GM23248 (cell line): ENCODE data around the gene PGM2L1. TPM values are rescaled to one million over a fixed set of nuclear protein-coding genes. Genes with fewer than 3 reads are reported as not detected.

Source experiments
- DNase-seq: peaks from one replicate; pipeline ENCODE4 v3.0.0-alpha.2; 2015
- H2AFZ ChIP-seq: fragments of 200-600 bp; sonication (generic); 2 replicates; pipeline ENCODE4 v1.6.1; 2016; ENCODE audit warnings: antibody characterized with exemption
- H3F3A ChIP-seq: fragments of 200-600 bp; sonication (generic); 2 replicates; pipeline ENCODE4 v1.6.1; 2016; ENCODE audit warnings: mild to moderate bottlenecking, antibody characterized with exemption, mixed run types; ENCODE audit not compliant: insufficient read depth
- H3K27ac ChIP-seq: fragments of 200-600 bp; sonication (generic); 2 replicates; pipeline ENCODE4 v1.5.1; 2016; ENCODE audit warnings: mild to moderate bottlenecking
- H3K27me3 ChIP-seq: fragments of 200-600 bp; sonication (generic); replicated peaks from 2 replicates; pipeline ENCODE4 v1.6.1; 2016; ENCODE audit warnings: mild to moderate bottlenecking; ENCODE audit not compliant: insufficient read depth
- H3K36me3 ChIP-seq: fragments of 200-600 bp; sonication (generic); 2 replicates; pipeline ENCODE4 v1.6.1; 2016; ENCODE audit warnings: low read depth, mild to moderate bottlenecking
- H3K4me1 ChIP-seq: fragments of 200-600 bp; sonication (generic); 2 replicates; pipeline ENCODE4 v1.6.1; 2016; ENCODE audit warnings: mild to moderate bottlenecking; ENCODE audit not compliant: insufficient read depth
- H3K4me2 ChIP-seq: fragments of 200-600 bp; sonication (generic); one replicate; pipeline ENCODE4 v1.6.1; 2016; ENCODE audit warnings: mild to moderate bottlenecking; ENCODE audit not compliant: unreplicated experiment
- H3K4me3 ChIP-seq: fragments of 200-600 bp; sonication (generic); 2 replicates; pipeline ENCODE4 v1.5.1; 2016; ENCODE audit warnings: mild to moderate bottlenecking
- H3K79me2 ChIP-seq: fragments of 200-600 bp; sonication (generic); 2 replicates; pipeline ENCODE4 v1.6.1; 2016; ENCODE audit warnings: mild to moderate bottlenecking; ENCODE audit not compliant: insufficient read depth
- H3K9ac ChIP-seq: fragments of 200-600 bp; sonication (generic); 2 replicates; pipeline ENCODE4 v1.6.1; 2016; ENCODE audit warnings: mild to moderate bottlenecking
- H3K9me2 ChIP-seq: fragments of 200-600 bp; sonication (generic); 2 replicates; pipeline ENCODE4 v1.6.1; 2016; ENCODE audit warnings: mixed run types, mild to moderate bottlenecking, moderate library complexity; ENCODE audit not compliant: insufficient read depth
- H3K9me3 ChIP-seq: fragments of 200-600 bp; sonication (generic); one replicate; pipeline ENCODE4 v1.6.1; 2017; ENCODE audit warnings: low read depth
- H4K20me1 ChIP-seq: fragments of 200-600 bp; sonication (generic); 2 replicates; pipeline ENCODE4 v1.6.0; 2016; ENCODE audit not compliant: insufficient read depth
- EZH2 ChIP-seq: fragments of 200-600 bp; sonication (generic); IDR thresholded peaks from 2 replicates; pipeline ENCODE4 v1.6.1; 2018; ENCODE audit warnings: antibody characterized with exemption, mild to moderate bottlenecking; ENCODE audit not compliant: insufficient read depth, poor library complexity, severe bottlenecking
- EZH2phosphoT487 ChIP-seq: fragments of 200-600 bp; sonication (generic); IDR thresholded peaks from 2 replicates; pipeline ENCODE4 v1.6.1; 2018; ENCODE audit warnings: antibody characterized with exemption, moderate library complexity, mild to moderate bottlenecking, low read depth; ENCODE audit not compliant: insufficient read depth
- WGBS, 2 experiments: methylation state at CpG; one replicate each; pipeline ENCODE4 v1.1.6; 2015 to 2017; ENCODE audit warnings: low lambda C conversion rate in 2 of 2, low coverage in 1 of 2; ENCODE audit errors: missing lambda C conversion rate in 2 of 2; 5-methylcytosine and 5-hydroxymethylcytosine counted together
- in situ Hi-C: fragments of 300-500 bp; cut with MboI; formaldehyde crosslinking; loops from 2 replicates; pipeline ENCODE4 v1.15.0; 2020
- polyA plus RNA-seq: library from polyadenylated mRNA; unstranded; fragments of >200 nt; fragmentation: Nextera tagmentation; extraction: Ambion mirVana; gene quantifications from 2 replicates; pipeline ENCODE4 v1.2.1, GENCODE V29; 2016
- total RNA-seq: library from RNA; depleted of rRNA; stranded (reverse); fragments of >200 nt; shearing (Covaris generic); gene quantifications from 2 replicates; pipeline ENCODE4 v1.2.3, GENCODE V29; 2014

Gene PGM2L1
- total and polyA plus RNA-seq, 2 experiments from 2014 or later = 4.7 to 5.2 TPM

DNA sequence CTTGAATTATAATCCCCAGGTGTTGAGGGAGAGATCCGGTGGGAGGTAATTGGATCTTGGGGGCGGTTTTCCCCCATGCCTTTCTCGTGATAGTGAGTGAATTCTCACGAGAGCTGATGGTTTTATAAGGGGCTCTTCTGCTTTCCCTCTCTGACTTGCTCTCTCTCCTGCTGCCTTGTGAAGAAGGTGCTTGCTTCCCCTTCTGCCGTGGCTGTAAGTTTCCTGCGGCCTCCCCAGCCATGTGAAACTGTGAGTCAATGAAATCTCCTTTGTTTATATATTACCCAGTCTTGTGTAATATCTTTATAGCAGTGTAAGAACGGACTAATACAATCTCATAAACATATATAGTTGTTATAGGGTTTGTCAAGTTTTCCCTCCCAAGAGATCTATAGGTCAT, 36.3 kb upstream of the PGM2L1 start:
- Histone ChIP-seq H3K9me2 (no peaks in the 10 kb centered on the region), H3K79me2 (no peaks in the 10 kb centered on the region), H4K20me1 (no peaks in the 10 kb centered on the region), H3F3A (no peaks in the 10 kb centered on the region), H3K9ac (no peak overlapping the region), H3K27me3 (no peaks in the 10 kb centered on the region), H3K4me3 (no peak overlapping the region), H3K27ac (no peak overlapping the region), H2AFZ (no peak overlapping the region), H3K4me1 (no peaks in the 10 kb centered on the region), H3K36me3 (no peaks in the 10 kb centered on the region), H3K4me2 (no peak overlapping the region), H3K9me3 (no peaks in the 10 kb centered on the region)
- TF ChIP-seq EZH2 (no peak), EZH2phosphoT487 (no peak)
- in situ Hi-C loops = loop anchor here (10.0 kb wide), 1 partner anchor 50 kb away; no protein-coding TSS in a partner anchor
- WGBS, 2 experiments = 40 to 42% methylated on average over 7 of the region's 7 CpGs
- DNase-seq = no peak

GRCh38 chr11:74429205-74429604, 31.0 kb upstream of the PGM2L1 start:
- Histone ChIP-seq H3K9ac (no peak overlapping the region), H3K27ac (no peak overlapping the region), H3K79me2 (no peaks in the 10 kb centered on the region), H3K9me3 (no peaks in the 10 kb centered on the region), H3K9me2 (no peaks in the 10 kb centered on the region), H2AFZ (peak overlapping the region; percentile 42; the same call in 1 of the 2 replicates), H3K4me1 (no peaks in the 10 kb centered on the region), H3K36me3 (no peaks in the 10 kb centered on the region), H3F3A (no peaks in the 10 kb centered on the region), H3K4me3 (no peak overlapping the region), H4K20me1 (no peaks in the 10 kb centered on the region), H3K27me3 (no peaks in the 10 kb centered on the region), H3K4me2 (no peak overlapping the region)
- DNase-seq = no peak
- 49 to 50% methylated on average over 3 of the region's 3 CpGs for WGBS, 2 experiments
- TF ChIP-seq EZH2phosphoT487 (no peak), EZH2 (no peak)
- in situ Hi-C loops = no loop called here

GRCh38 chr11:74427384-74427886, 29.2 kb upstream of the PGM2L1 start:
- Histone ChIP-seq H3K4me3 (no peak overlapping the region), H3K9me3 (no peaks in the 10 kb centered on the region), H3K9me2 (no peaks in the 10 kb centered on the region), H4K20me1 (no peaks in the 10 kb centered on the region), H3K27me3 (no peaks in the 10 kb centered on the region), H3K36me3 (no peaks in the 10 kb centered on the region), H3K79me2 (no peaks in the 10 kb centered on the region), H3K9ac (no peak overlapping the region), H2AFZ (no peak overlapping the region), H3F3A (no peaks in the 10 kb centered on the region), H3K27ac (no peak overlapping the region), H3K4me1 (no peaks in the 10 kb centered on the region), H3K4me2 (no peak overlapping the region)
- TF ChIP-seq EZH2 (no peak), EZH2phosphoT487 (no peak)
- in situ Hi-C loops = no loop called here
- peak; percentile 32 for DNase-seq
- WGBS, 2 experiments = 73 to 74% methylated on average over 4 of the region's 4 CpGs

- Histone ChIP-seq H3K9me2 (no peaks in the 10 kb centered on the region), H3K79me2 (no peaks in the 10 kb centered on the region), H2AFZ (no peak overlapping the region), H3K4me3 (no peak overlapping the region), H4K20me1 (no peaks in the 10 kb centered on the region), H3F3A (no peaks in the 10 kb centered on the region), H3K9me3 (no peaks in the 10 kb centered on the region), H3K4me1 (no peaks in the 10 kb centered on the region), H3K9ac (no peak overlapping the region), H3K27me3 (no peaks in the 10 kb centered on the region), H3K4me2 (no peak overlapping the region), H3K27ac (no peak overlapping the region), H3K36me3 (no peaks in the 10 kb centered on the region)
- in situ Hi-C loops = no loop called here
- no peak for DNase-seq
- TF ChIP-seq EZH2 (no peak), EZH2phosphoT487 (no peak)
Measured at GRCh38 chr11:74425100-74425499, 26.9 kb upstream of the PGM2L1 start.

- H3K27ac ChIP-seq = peak overlapping the region; percentile 55
- H3K4me2 ChIP-seq = peak overlapping the region; percentile 61
Measured at GRCh38 chr11:74418509-74418895, 20.3 kb upstream of the PGM2L1 start.

More at GRCh38 chr11:74418509-74418895, 20.3 kb upstream of the PGM2L1 start:
- Histone ChIP-seq H3K9me2 (no peaks in the 10 kb centered on the region), H4K20me1 (no peaks in the 10 kb centered on the region), H3K9ac (0 out of 2 replicates have a peak overlapping the region, but pooled peaks have one; percentile 24), H2AFZ (no peak overlapping the region), H3K36me3 (no peaks in the 10 kb centered on the region), H3K4me1 (peaks cover 20% of the 10 kb centered on the region), H3K79me2 (no peaks in the 10 kb centered on the region), H3K27me3 (no peaks in the 10 kb centered on the region), H3K4me3 (no peak overlapping the region; the same call in 1 of the 2 replicates), H3F3A (peaks cover 10% of the 10 kb centered on the region; the same call in 1 of the 2 replicates), H3K9me3 (no peaks in the 10 kb centered on the region)
- in situ Hi-C loops = no loop called here
- TF ChIP-seq EZH2 (no peak), EZH2phosphoT487 (no peak)
- WGBS, 2 experiments = 6 to 14% methylated on average over 1 of the region's 1 CpG
- DNase-seq = peak; percentile 83
